Testis (tissue), 3 donors: ENCODE results near the gene EXOG. TPM values are rescaled to one million over a fixed set of nuclear protein-coding genes. Genes with fewer than 3 reads are reported as not detected.
A peak's percentile ranks its signal among the peaks of the same experiment; 100 is the strongest.

Experiments
- DNase-seq: peaks from one replicate; pipeline ENCODE4 v3.0.0-alpha.2; 2019
- H3K27ac ChIP-seq, 2 donors: fragments of 200-600 bp; sonication (generic); one replicate each; pipeline ENCODE4 v1.5.1; 2019
- H3K27me3 ChIP-seq: fragments of 200-600 bp; sonication (generic); one replicate; pipeline ENCODE4 v1.5.1; 2019
- H3K36me3 ChIP-seq: fragments of 200-600 bp; sonication (generic); one replicate; pipeline ENCODE4 v1.5.1; 2017; ENCODE audit warnings: low read depth; ENCODE audit errors: missing control alignments
- H3K4me1 ChIP-seq: fragments of 200-600 bp; sonication (generic); one replicate; pipeline ENCODE4 v1.5.1; 2019
- H3K4me3 ChIP-seq, 2 donors: fragments of 200-600 bp; sonication (generic); one replicate each; pipeline ENCODE4 v1.5.1; 2017 to 2019
- H3K9me3 ChIP-seq: fragments of 200-600 bp; sonication (generic); one replicate; pipeline ENCODE4 v1.5.1; 2017
- CTCF ChIP-seq, 3 experiments: fragments of 450-650 bp in 2 of 3; fragments of 200-600 bp in 1 of 3; sonication (generic) in 1 of 3; IDR thresholded peaks; one replicate each; pipeline ENCODE4 v1.5.1; 2016 to 2019; ENCODE audit warnings: antibody characterized with exemption in 3 of 3, mild to moderate bottlenecking in 2 of 3, moderate library complexity in 1 of 3
- POLR2A ChIP-seq: fragments of 450-650 bp; IDR thresholded peaks from one replicate; pipeline ENCODE4 v1.6.1; 2017; ENCODE audit warnings: antibody characterized with exemption, mild to moderate bottlenecking, moderate library complexity
- WGBS, 2 donors: methylation state at CpG; one replicate each; pipeline ENCODE4 v1.1.5; 2018; 5-methylcytosine and 5-hydroxymethylcytosine counted together
- intact Hi-C: fragments of 100-400 bp; cut with DNase I; formaldehyde crosslinking; loops from one replicate; pipeline ENCODE4 v1.15.1; 2023; ENCODE audit warnings: low total_unique reads
- polyA plus RNA-seq: library from polyadenylated mRNA; stranded (reverse); fragments of 350-450 nt; fragmentation: Illumina TruSeq; extraction: RNeasy Lipid Tissue Mini Kit (QIAGEN cat#74804); gene quantifications from one replicate; pipeline ENCODE4 v1.2.3, GENCODE V29; 2014; ENCODE audit warnings: low read depth, low replicate concordance; ENCODE audit not compliant: insufficient read depth
- total RNA-seq, 2 donors: library from RNA; depleted of rRNA; stranded (reverse); fragments of >200 nt; gene quantifications; one replicate each; pipeline ENCODE4 v1.2.3, GENCODE V29; 2016

EXOG gene
- total and polyA plus RNA-seq, 3 donors from 2014 or later: 14.8 to 17.3 (median 15.7) TPM

DNA sequence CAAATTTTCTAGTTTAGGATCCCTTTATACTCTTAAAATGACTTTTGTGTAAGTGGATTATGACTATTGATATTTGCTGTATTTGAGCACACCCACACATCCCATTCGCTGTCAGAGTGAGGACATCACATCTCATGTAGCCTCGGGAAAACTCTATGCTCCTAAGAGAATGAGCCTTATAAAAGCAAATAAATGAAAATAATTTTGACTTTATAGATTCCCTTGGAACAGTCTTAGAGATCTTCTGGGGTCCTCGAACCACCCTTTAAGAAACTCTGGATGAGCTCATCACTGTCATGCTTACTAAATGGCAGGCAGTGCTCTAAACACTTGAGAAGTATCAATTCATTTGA, 16.1 kb upstream of the EXOG start:
- H3K4me3 ChIP-seq: no peak overlapping the region
- DNase-seq: no peak
- H3K27ac ChIP-seq: no peak overlapping the region
- 71 to 75% methylated on average over 3 of the region's 3 CpGs for WGBS, 2 donors
- no peak for TF ChIP-seq CTCF (IDR thresholded peaks at IDR 0.05)
- no peak for TF ChIP-seq POLR2A
- no peaks in the 10 kb centered on the region for H3K9me3 ChIP-seq
- no peaks in the 10 kb centered on the region for H3K4me1 ChIP-seq
- no peaks in the 10 kb centered on the region for H3K36me3 ChIP-seq
- H3K27me3 ChIP-seq: no peaks in the 10 kb centered on the region
- intact Hi-C loops: no loop called here

GRCh38 chr3:38480930-38481329, 15.2 kb upstream of the EXOG start:
- no peak overlapping the region for H3K27ac ChIP-seq
- H3K36me3 ChIP-seq: no peaks in the 10 kb centered on the region
- H3K4me3 ChIP-seq: no peak overlapping the region
- intact Hi-C loops: no loop called here
- H3K9me3 ChIP-seq: no peaks in the 10 kb centered on the region
- WGBS, 2 donors: 83 to 100% methylated on average over 2 of the region's 2 CpGs
- no peak for TF ChIP-seq POLR2A
- no peak for TF ChIP-seq CTCF (IDR thresholded peaks at IDR 0.05)
- H3K27me3 ChIP-seq: no peaks in the 10 kb centered on the region
- H3K4me1 ChIP-seq: no peaks in the 10 kb centered on the region
- DNase-seq: no peak

- intact Hi-C loops: no loop called here
- no peaks in the 10 kb centered on the region for H3K27me3 ChIP-seq
- H3K27ac ChIP-seq: no peak overlapping the region
- 69 to 81% methylated on average over 7 to 10 of the region's 10 CpGs for WGBS, 2 donors
- H3K36me3 ChIP-seq: no peaks in the 10 kb centered on the region
- H3K4me3 ChIP-seq: no peak overlapping the region
- DNase-seq: no peak
- no peaks in the 10 kb centered on the region for H3K9me3 ChIP-seq
- H3K4me1 ChIP-seq: no peaks in the 10 kb centered on the region
- no peak for TF ChIP-seq CTCF (IDR thresholded peaks at IDR 0.05)
- TF ChIP-seq POLR2A: no peak
Measured at GRCh38 chr3:38482951-38483350, 13.2 kb upstream of the EXOG start.

DNA sequence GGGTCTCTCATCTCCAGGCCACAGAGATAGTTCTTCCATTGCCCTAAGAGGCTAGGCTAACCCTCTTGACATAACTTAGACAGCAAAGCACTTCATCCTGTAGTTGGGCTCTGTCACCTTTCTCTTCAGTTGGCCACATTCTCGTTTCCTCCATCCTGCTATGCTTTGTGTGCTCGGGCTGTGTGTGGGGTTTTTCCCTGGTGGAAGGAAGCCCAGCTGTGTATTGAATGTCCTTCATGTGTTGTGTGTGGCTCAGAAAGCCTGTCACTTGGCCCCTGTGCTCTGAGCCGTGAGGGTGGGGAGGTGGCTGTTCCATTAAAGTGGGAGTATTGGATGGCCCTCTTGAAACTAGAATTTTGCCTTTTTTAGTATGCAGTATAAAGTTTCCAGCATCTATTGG, 8.8 kb upstream of the EXOG start:
- TF ChIP-seq POLR2A (no peak), CTCF (IDR thresholded peaks at IDR 0.05) (no peak)

DNA sequence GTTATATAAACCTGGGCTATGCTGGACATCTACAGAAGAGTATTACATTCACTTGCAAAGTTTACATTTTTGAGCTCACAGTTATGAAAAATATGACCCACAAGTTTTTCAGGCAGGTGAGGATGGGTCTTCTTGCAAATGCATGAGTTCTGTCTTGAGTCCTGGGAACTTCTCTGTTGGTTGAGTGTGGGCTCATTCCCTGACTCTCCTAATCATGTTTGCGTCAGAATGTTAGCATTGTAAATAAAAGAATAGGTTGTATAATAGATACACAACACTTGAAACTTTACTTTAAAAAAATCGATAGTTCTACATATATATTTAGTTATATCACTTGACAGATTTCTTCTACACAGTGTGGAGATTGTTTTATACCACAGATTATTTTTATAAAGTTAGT, 7.2 kb upstream of the EXOG start:
- whole genome bisulfite sequencing, 2 donors: 89 to 95% methylated on average over 2 of the region's 2 CpGs
- Histone ChIP-seq H3K27me3 (no peaks in the 10 kb centered on the region), H3K27ac (peak overlapping the region in 1 of 2 donors; percentile 41)

More for the DNA sequence above, 8.8 kb upstream of the EXOG start:
- Histone ChIP-seq H3K36me3 (no peaks in the 10 kb centered on the region), H3K4me1 (no peaks in the 10 kb centered on the region), H3K27me3 (no peaks in the 10 kb centered on the region), H3K4me3 (no peak overlapping the region), H3K27ac (no peak overlapping the region), H3K9me3 (no peaks in the 10 kb centered on the region)
- DNase-seq: no peak
- 45 to 89% methylated on average over 3 of the region's 3 CpGs for WGBS, 2 donors
- intact Hi-C loops: no loop called here

More for the DNA sequence above, 7.2 kb upstream of the EXOG start:
- DNase-seq: no peak
- TF ChIP-seq POLR2A: no peak
- no peak for TF ChIP-seq CTCF (IDR thresholded peaks at IDR 0.05)
- no peaks in the 10 kb centered on the region for H3K9me3 ChIP-seq
- H3K4me1 ChIP-seq: no peaks in the 10 kb centered on the region
- no peaks in the 10 kb centered on the region for H3K36me3 ChIP-seq
- no peak overlapping the region for H3K4me3 ChIP-seq
- intact Hi-C loops: no loop called here
